CD4-positive, alpha-beta T cell treated with Interleukin-4 for 1 hour (primary cell): ENCODE data around the gene TBX1.

Experiments used
- DNase-seq, 2 donors: peaks; one replicate each; pipeline ENCODE4 v3.0.0-alpha.2; 2020 to 2022

TBX1 gene

GRCh38 chr22:19801340-19802000 is 40.9 kb downstream of the TBX1 start:
- no peak for DNase-seq

- DNase-seq = no peak
These were observed 41.7 kb downstream of the TBX1 start for GRCh38 chr22:19802001-19802893.

- DNase-seq = no peak
These were observed 42.5 kb downstream of the TBX1 start for GRCh38 chr22:19802894-19803735.

GRCh38 chr22:19803736-19804267 is 43.2 kb downstream of the TBX1 start:
- no peak for DNase-seq

GRCh38 chr22:19805821-19806212 is 45.2 kb downstream of the TBX1 start:
- no peak for DNase-seq

GRCh38 chr22:19806213-19807160 is 45.9 kb downstream of the TBX1 start:
- peak in 1 of 2 donors; percentile 10 for DNase-seq

GRCh38 chr22:19807161-19807913 is 46.8 kb downstream of the TBX1 start:
- DNase-seq = no peak

GRCh38 chr22:19807914-19808872 is 47.6 kb downstream of the TBX1 start:
- DNase-seq = peak in 1 of 2 donors; percentile 7

GRCh38 chr22:19808873-19809478 is 48.4 kb downstream of the TBX1 start:
- peak in 1 of 2 donors; percentile 1 for DNase-seq

- no peak for DNase-seq
These were observed 49.2 kb downstream of the TBX1 start for GRCh38 chr22:19809741-19810140.

- no peak for DNase-seq
These were observed 50.0 kb downstream of the TBX1 start for GRCh38 chr22:19810381-19811201.

- DNase-seq = no peak
These were observed 50.6 kb downstream of the TBX1 start for GRCh38 chr22:19811211-19811621.

GRCh38 chr22:19811811-19812771 is 51.5 kb downstream of the TBX1 start:
- no peak for DNase-seq

- DNase-seq = no peak
These were observed 52.3 kb downstream of the TBX1 start for GRCh38 chr22:19812910-19813309.

- no peak for DNase-seq
These were observed 53.9 kb downstream of the TBX1 start for GRCh38 chr22:19814428-19814827.

GRCh38 chr22:19815093-19815822 is 54.7 kb downstream of the TBX1 start:
- DNase-seq = no peak
